HG03103 (cell line): Measurements from ENCODE around the gene MADCAM1.

Experiments used
- ATAC-seq: cut with Tn5 transposase; IDR thresholded peaks from one replicate; pipeline ENCODE4 v1.9.1; 2021; ENCODE audit warnings: low read depth; ENCODE audit not compliant: unreplicated experiment

The MADCAM1 gene

GRCh38 chr19:485583-486236, 10.6 kb upstream of the MADCAM1 start:
- no peak for ATAC-seq

- ATAC-seq, result peak; percentile 73
These were observed 7.5 kb upstream of the MADCAM1 start for GRCh38 chr19:488505-489417.

GRCh38 chr19:489418-490196, 6.7 kb upstream of the MADCAM1 start:
- ATAC-seq, result no peak

GRCh38 chr19:491146-491741, 5.0 kb upstream of the MADCAM1 start:
- ATAC-seq, result no peak

- ATAC-seq, result no peak
These were observed 4.2 kb upstream of the MADCAM1 start for GRCh38 chr19:492091-492531.

- ATAC-seq, result no peak
These were observed 2.7 kb upstream of the MADCAM1 start for GRCh38 chr19:493391-494170.

- no peak for ATAC-seq
These were observed 1.9 kb upstream of the MADCAM1 start for GRCh38 chr19:494171-495080.

- no peak for ATAC-seq
These were observed 1.2 kb upstream of the MADCAM1 start for GRCh38 chr19:495081-495401.

- no peak for ATAC-seq
These were observed 729 bp upstream of the MADCAM1 start for GRCh38 chr19:495402-496111.

- ATAC-seq, result no peak
These were observed 700 bp downstream of the MADCAM1 start for GRCh38 chr19:496986-497385.

GRCh38 chr19:497491-497868, 1.2 kb downstream of the MADCAM1 start:
- no peak for ATAC-seq

GRCh38 chr19:497869-498510, 1.7 kb downstream of the MADCAM1 start:
- ATAC-seq, result no peak

GRCh38 chr19:498511-498891, 2.2 kb downstream of the MADCAM1 start:
- ATAC-seq, result no peak

- no peak for ATAC-seq
These were observed 2.8 kb downstream of the MADCAM1 start for GRCh38 chr19:498977-499623.

GRCh38 chr19:501646-502045, 5.4 kb downstream of the MADCAM1 start:
- ATAC-seq, result no peak

- no peak for ATAC-seq
These were observed 8.3 kb downstream of the MADCAM1 start for GRCh38 chr19:504616-505015.

GRCh38 chr19:506404-507285, 10.4 kb downstream of the MADCAM1 start:
- ATAC-seq, result peak; percentile 55
